PC-9 (cell line): ENCODE measurements around the gene MOB3C. TPM values are rescaled to one million over a fixed set of nuclear protein-coding genes. Genes with fewer than 3 reads are reported as not detected.

ENCODE experiments used
- BruUV-seq: library from RNA; stranded (reverse); fragments of 400-500 nt; replicated peaks from 2 replicates; lab custom pipeline; 2021; lab: Mats Ljungman, UMichigan
- CTCF ChIA-PET: fragments of 300-600 bp; sonication (Branson Sonifier 250); formaldehyde crosslinking; loops from one replicate; lab custom pipeline; 2022; ENCODE audit warnings: antibody characterized with exemption; lab: Charles Lee
- POLR2A ChIA-PET: fragments of 300-600 bp; sonication (Branson Sonifier 250); formaldehyde crosslinking; loops from one replicate; lab custom pipeline; 2022; ENCODE audit warnings: antibody characterized with exemption; ENCODE audit not compliant: unreplicated experiment; lab: Charles Lee
- DNase-seq, 2 experiments: peaks; one replicate each; pipeline versions ENCODE4 v3.0.0 to v3.0.0-alpha.2; 2015 to 2022; ENCODE audit warnings: mixed read lengths in 1 of 2
- H2AFZ ChIP-seq: fragments of 200-600 bp; sonication (generic); 2 replicates; pipeline ENCODE4 v1.8.1; 2017; ENCODE audit warnings: antibody characterized with exemption
- H3F3A ChIP-seq: fragments of 200-600 bp; sonication (generic); 2 replicates; pipeline ENCODE4 v1.8.1; 2017; ENCODE audit warnings: antibody characterized with exemption, mild to moderate bottlenecking, low read depth; ENCODE audit not compliant: insufficient read depth
- H3K27ac ChIP-seq: fragments of 200-600 bp; sonication (generic); 2 replicates; pipeline ENCODE4 v1.6.1; 2016; ENCODE audit warnings: mixed run types
- H3K27me3 ChIP-seq: fragments of 200-600 bp; sonication (generic); 2 replicates; pipeline ENCODE4 v1.6.1; 2016; ENCODE audit warnings: low read depth, mixed run types; ENCODE audit not compliant: insufficient read depth
- H3K36me3 ChIP-seq: fragments of 200-600 bp; sonication (generic); 2 replicates; pipeline ENCODE4 v1.6.1; 2016; ENCODE audit warnings: low read depth, mixed run types
- H3K4me1 ChIP-seq: fragments of 200-600 bp; sonication (generic); replicated peaks from 2 replicates; pipeline ENCODE4 v1.6.1; 2016; ENCODE audit warnings: mixed run types; ENCODE audit not compliant: insufficient read depth
- H3K4me2 ChIP-seq: fragments of 200-600 bp; sonication (generic); 2 replicates; pipeline ENCODE4 v1.6.1; 2017; ENCODE audit warnings: mixed run types
- H3K4me3 ChIP-seq: fragments of 200-600 bp; sonication (generic); 2 replicates; pipeline ENCODE4 v1.6.1; 2016; ENCODE audit warnings: mixed run types
- H3K79me2 ChIP-seq: fragments of 200-600 bp; sonication (generic); 2 replicates; pipeline ENCODE4 v1.6.1; 2017; ENCODE audit warnings: low read depth, mixed run types
- H3K9me2 ChIP-seq: fragments of 200-600 bp; sonication (generic); 2 replicates; pipeline ENCODE4 v1.8.1; 2017; ENCODE audit warnings: mild to moderate bottlenecking; ENCODE audit not compliant: insufficient read depth
- H3K9me3 ChIP-seq: fragments of 200-600 bp; sonication (generic); 2 replicates; pipeline ENCODE4 v1.8.1; 2016; ENCODE audit warnings: low read depth; ENCODE audit not compliant: insufficient read depth
- H4K20me1 ChIP-seq: fragments of 200-600 bp; sonication (generic); 2 replicates; pipeline ENCODE4 v1.8.1; 2017; ENCODE audit not compliant: insufficient read depth
- EZH2 ChIP-seq: fragments of 200-600 bp; sonication (generic); IDR thresholded peaks from 2 replicates; pipeline ENCODE4 v1.8.0; 2017; ENCODE audit warnings: antibody characterized with exemption, low read depth
- intact Hi-C: fragments of 100-400 bp; cut with micrococcal nuclease; formaldehyde crosslinking; loops from one replicate; pipeline ENCODE4 v1.10.0; 2022; ENCODE audit not compliant: unreplicated experiment
- total RNA-seq: library from RNA; stranded (reverse); gene quantifications from 2 replicates; pipeline ENCODE4 v1.2.3, GENCODE V29; 2021
- TF ChIP-seq, protein P1 (sequence below): fragments of 200-600 bp; sonication (generic); conservative IDR thresholded peaks from 2 replicates; pipeline ENCODE4 v1.6.1; 2017; ENCODE audit warnings: mixed run types, antibody characterized with exemption, mild to moderate bottlenecking, moderate library complexity

Gene MOB3C
- total RNA-seq, 1 experiment from 2014 or later: 35.2 TPM

DNA sequence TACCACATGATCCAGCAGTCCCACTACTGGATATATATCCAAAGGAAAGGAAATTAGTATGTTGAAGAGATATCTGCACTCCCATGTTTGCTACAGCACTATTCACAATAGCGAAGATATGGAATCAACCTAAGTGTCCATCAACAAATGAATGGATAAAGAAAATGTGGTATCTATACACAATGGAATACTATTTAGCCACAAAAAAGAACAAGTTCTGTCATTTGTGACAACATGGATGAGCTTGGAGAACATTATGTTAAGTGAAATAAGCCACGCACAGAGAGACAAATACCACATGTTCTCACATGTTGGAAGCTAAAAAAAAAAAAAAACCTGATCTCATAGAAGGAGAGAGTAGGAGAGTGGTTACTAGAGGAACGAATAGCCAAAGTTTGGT is 33.9 kb upstream of the MOB3C start:
- Histone ChIP-seq H3K27ac (no peak overlapping the region), H3K4me3 (no peak overlapping the region), H3F3A (0 out of 2 replicates have a peak, but pooled peaks cover 11% of the 10 kb centered on the region), H3K36me3 (peaks cover 10% of the 10 kb centered on the region; the same call in 1 of the 2 replicates), H3K9me2 (no peaks in the 10 kb centered on the region), H3K4me2 (no peak overlapping the region), H4K20me1 (no peaks in the 10 kb centered on the region), H2AFZ (no peak overlapping the region), H3K9me3 (no peaks in the 10 kb centered on the region), H3K4me1 (0 out of 2 replicates have a peak, but pooled peaks cover 4% of the 10 kb centered on the region), H3K79me2 (no peaks in the 10 kb centered on the region), H3K27me3 (no peaks in the 10 kb centered on the region)
- no peak for DNase-seq
- BruUV-seq: no TSS peak
- intact Hi-C loops: no loop called here
- POLR2A ChIA-PET: no interaction called here
- no peak for TF ChIP-seq EZH2
- TF ChIP-seq, protein P1, sequence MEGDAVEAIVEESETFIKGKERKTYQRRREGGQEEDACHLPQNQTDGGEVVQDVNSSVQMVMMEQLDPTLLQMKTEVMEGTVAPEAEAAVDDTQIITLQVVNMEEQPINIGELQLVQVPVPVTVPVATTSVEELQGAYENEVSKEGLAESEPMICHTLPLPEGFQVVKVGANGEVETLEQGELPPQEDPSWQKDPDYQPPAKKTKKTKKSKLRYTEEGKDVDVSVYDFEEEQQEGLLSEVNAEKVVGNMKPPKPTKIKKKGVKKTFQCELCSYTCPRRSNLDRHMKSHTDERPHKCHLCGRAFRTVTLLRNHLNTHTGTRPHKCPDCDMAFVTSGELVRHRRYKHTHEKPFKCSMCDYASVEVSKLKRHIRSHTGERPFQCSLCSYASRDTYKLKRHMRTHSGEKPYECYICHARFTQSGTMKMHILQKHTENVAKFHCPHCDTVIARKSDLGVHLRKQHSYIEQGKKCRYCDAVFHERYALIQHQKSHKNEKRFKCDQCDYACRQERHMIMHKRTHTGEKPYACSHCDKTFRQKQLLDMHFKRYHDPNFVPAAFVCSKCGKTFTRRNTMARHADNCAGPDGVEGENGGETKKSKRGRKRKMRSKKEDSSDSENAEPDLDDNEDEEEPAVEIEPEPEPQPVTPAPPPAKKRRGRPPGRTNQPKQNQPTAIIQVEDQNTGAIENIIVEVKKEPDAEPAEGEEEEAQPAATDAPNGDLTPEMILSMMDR: no peak
- CTCF ChIA-PET: no interaction called here

DNA sequence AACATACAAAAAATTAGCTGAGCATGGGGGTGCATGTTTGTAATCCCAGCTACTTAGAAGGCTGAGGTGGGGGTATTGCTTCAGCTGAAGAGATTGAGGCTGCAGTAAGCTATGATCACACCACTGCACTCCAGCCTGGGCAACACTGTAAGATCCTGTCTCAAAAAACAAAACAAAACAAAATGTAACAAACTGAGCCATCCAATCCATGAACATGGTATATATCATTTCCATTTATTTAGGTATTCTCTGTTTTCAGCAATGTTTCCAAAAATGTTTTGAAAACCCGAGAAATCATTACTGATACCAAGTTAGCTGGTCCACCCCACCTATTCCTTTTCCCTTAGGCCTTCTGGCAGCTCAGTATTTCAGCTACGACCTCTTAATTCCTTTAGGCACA is 33.2 kb upstream of the MOB3C start:
- no peaks in the 10 kb centered on the region for H3K9me3 ChIP-seq
- BruUV-seq: no TSS peak
- POLR2A ChIA-PET: no interaction called here
- intact Hi-C loops: no loop called here
- DNase-seq: no peak
- H3K4me3 ChIP-seq: no peak overlapping the region
- no peak overlapping the region for H3K4me2 ChIP-seq
- H3K36me3 ChIP-seq: peaks cover 2% of the 10 kb centered on the region; the same call in 1 of the 2 replicates
- CTCF ChIA-PET: no interaction called here
- no peaks in the 10 kb centered on the region for H3K27me3 ChIP-seq
- TF ChIP-seq, protein P1: no peak
- TF ChIP-seq EZH2: no peak
- H3K27ac ChIP-seq: no peak overlapping the region
- H3K4me1 ChIP-seq: 0 out of 2 replicates have a peak, but pooled peaks cover 4% of the 10 kb centered on the region
- H3K79me2 ChIP-seq: no peaks in the 10 kb centered on the region
- H3K9me2 ChIP-seq: no peaks in the 10 kb centered on the region
- H4K20me1 ChIP-seq: no peaks in the 10 kb centered on the region
- no peak overlapping the region for H2AFZ ChIP-seq
- H3F3A ChIP-seq: 0 out of 2 replicates have a peak, but pooled peaks cover 11% of the 10 kb centered on the region

DNA sequence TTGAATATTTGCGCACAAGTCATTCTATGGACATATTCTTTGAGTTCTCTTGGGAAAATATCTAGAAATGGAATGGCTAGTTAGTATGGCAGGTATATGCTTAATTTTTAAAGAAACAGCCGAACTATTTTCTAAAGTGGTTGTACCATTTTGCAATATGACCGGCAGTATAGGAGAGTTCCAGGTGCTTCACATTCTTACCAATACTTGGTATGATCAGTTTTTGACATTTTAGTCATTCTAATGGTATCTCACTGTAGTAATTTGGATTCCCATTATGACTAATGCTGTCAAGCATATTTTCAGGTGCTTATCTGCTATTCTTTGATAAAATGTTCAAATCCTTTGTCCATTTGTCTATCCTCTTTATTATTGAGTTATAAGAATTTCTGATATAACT is 31.0 kb upstream of the MOB3C start:
- H3K27me3 ChIP-seq: no peaks in the 10 kb centered on the region
- ChIA-PET POLR2A (no interaction called here), CTCF (interaction anchor here (0.6 kb wide), 1 partner anchor 24 kb away, joined by 4 read pairs; no protein-coding TSS in a partner anchor)
- DNase-seq: no peak
- no peaks in the 10 kb centered on the region for H4K20me1 ChIP-seq
- TF ChIP-seq, protein P1: no peak
- no peak for TF ChIP-seq EZH2
- intact Hi-C loops: no loop called here
- BruUV-seq: no TSS peak
- no peak overlapping the region for H3K4me2 ChIP-seq
- H3K36me3 ChIP-seq: no peaks in the 10 kb centered on the region
- H3K4me1 ChIP-seq: peaks cover 19% of the 10 kb centered on the region
- H3K79me2 ChIP-seq: no peaks in the 10 kb centered on the region
- H3K27ac ChIP-seq: no peak overlapping the region
- no peaks in the 10 kb centered on the region for H3K9me3 ChIP-seq
- H3K9me2 ChIP-seq: no peaks in the 10 kb centered on the region
- peaks cover 20% of the 10 kb centered on the region for H3F3A ChIP-seq
- no peak overlapping the region for H2AFZ ChIP-seq
- no peak overlapping the region for H3K4me3 ChIP-seq
